ENCODE measurements around the gene ZBTB14.

The ZBTB14 gene

DNA sequence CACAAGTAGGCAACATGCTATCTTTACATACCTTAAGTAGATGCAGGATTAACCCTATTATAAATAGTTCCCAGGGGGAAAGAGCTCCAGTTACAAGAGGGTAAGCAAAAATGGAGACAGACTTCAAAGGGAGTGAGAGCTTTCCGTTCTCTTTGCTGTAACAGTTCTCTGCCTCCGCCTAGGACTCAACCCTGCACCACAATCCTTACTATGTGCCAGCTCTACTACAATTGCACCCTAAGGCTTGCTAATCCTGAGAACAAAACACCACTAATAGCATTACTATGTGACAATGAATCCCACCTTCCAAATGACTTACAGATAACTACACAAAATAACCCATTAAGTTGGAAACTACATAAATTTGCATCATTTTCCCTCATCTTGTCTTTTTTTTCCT lies 7.7 kb downstream of the ZBTB14 start:
- DNase-seq = no peak

DNA sequence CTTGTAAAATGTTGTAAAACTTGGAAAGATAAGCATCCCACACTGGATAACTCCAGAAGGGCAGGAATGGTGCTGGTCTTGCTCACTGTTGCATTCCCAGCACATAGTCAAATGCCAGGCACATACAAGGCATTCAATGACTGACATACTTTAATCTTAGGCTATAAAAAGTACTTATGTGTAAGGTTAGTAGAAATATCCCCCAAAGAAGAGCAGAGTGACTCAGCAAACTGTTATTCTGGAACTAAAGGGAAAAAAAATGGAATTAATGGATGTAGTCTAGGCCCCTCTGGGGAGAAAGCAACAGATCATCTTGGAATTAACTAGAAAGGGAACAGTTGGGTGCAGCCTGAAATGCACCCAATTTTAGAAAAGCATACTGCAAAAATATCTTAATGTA lies 9.0 kb downstream of the ZBTB14 start:
- no peak for DNase-seq

DNA sequence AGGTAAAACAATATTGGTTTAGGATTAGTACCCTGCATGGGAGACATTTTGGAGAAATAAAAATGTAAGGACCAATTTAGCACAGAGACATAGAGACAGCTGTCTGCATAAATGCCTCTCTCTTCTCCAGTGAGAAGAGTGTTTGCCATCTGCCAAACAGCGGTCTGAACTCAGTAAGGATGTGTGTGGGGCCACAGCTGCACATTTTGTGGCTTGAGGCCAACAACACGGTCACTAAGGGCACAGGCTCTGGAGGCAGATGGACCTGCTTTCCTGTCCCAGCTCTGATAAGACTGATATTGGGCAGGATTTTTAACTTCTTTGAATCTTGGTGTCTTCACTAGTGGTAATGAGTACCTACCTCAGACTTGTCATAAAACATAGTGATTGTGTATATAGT lies 10.2 kb downstream of the ZBTB14 start:
- DNase-seq = no peak

DNA sequence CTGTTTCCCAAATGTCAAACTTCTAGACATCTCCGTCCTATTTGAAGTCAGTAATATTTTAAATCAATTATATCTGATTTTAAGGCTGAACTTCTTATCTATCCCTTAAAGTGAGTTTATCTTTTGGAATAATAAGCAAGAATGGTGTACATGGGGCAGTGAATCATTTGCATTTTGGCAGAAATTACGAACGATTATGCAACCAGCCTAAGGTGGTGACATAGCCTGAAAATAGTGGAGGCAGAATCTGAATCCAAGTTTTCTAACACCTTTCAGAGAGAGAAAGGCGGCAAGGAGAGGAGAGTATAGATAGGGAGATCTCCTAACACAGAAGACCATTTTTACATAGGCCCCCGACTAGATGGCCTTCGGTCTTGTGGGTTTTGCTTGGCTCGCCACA lies 10.7 kb downstream of the ZBTB14 start:
- no peak for DNase-seq

DNA sequence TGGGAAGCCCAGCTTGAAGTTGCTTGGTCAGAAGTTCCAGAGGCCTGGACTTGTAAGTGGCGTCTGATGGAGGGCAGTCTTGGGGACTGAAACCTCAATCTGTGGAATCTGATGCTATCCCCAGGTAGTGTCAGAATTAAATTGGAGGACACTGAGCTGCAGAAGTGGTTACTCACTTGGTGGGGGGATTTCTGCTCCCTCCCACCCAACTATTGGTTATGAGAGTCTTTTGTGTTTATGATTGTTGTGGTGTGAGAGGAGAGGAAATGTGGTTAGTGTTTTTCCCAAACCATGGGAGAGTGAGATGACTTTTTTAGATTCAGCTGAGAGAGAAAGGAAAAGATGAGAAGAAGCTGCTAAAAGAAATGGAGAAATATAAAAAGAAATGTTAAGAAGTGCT lies 12.8 kb downstream of the ZBTB14 start:
- DNase-seq = no peak

DNA sequence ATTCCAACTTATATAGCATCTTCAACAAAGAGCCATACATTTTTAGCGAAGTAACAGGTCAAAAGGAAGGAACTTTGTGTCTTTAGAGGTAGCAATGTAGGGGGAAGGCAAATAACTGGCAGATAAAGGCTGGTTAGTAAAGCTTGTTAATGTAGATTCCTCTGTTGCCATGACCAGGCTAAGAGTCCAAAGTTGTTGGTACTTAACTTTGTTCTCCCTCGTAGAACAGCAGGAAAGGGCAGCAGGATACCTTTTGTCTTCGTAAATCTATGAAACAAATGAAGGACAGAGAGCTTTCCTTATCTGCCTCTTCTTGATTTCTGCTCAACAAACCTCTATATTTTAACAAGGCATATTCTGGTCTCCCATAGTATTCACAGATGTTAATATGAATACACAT lies 18.6 kb downstream of the ZBTB14 start:
- no peak for DNase-seq

DNA sequence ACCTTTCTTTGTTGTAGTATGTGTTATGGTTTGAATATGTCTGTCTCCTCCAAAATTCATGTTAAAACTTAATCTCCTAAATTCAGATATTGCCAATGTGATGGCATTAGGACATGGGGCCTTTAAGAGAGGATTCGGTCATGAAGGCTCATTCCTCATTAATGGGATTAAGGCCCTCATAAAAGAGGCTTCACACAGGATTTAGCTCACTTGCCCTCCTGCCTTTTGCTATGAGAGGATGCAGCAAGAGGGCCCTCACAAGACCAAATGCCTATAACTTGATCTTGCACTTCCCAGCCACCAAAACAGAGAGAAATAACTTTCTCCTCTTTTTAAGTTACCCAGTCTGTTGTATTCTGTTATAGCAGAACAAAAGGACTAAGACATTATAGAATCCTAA lies 19.7 kb downstream of the ZBTB14 start:
- DNase-seq = no peak

DNA sequence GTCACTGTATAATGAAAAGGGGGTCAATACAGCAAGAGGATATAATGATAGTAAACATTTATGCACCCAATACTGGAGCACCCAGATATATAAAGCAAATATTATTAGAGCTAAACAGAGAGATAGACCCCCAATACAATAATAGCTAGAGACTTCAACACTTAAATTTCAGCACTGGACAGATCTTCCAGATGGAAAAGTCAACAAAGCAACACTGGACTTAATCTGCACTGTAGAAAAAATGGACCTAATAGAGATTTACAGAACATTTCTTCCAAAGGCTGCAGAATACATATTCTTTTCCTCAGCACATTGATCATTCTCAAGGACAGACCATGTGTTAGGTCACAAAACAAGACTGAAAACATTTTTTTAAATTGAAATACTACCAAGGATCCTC lies 26.7 kb downstream of the ZBTB14 start:
- DNase-seq = no peak

DNA sequence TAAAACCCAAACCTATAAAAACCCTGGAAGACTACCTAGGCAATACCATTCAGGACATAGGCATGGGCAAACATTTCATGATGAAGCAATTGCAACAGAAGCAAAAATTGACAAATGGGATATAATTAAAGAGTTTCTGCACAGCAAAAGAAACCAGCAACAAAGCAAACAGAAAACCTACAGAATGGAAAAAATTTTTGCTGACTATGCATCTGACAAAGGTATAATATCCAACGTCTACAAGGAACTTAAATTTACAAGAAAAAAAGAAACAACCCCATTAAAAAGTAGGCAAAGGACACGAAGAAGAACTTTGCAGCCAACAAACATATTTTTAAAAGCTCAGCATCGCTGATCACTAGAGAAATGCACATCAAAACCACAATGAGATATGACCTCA lies 28.8 kb downstream of the ZBTB14 start:
- no peak for DNase-seq

DNA sequence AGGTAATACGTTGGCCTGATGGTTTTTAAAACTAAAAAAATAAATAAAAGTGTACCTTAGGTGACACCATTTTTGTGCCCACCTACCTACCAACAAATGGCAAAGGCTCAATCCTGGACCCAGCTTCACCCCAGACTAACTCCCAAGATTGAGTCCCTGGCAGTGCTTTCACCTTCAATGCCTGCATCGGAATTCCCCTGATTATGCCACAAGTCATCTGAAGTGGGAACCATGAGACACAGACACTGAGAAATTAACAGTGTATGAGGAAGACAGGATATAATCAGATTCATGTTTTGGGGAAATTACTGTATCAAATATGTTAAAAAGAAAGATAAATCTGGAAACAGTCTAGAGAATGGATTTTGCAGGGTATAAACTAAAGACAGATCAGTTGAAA lies 41.6 kb downstream of the ZBTB14 start:
- DNase-seq = no peak

DNA sequence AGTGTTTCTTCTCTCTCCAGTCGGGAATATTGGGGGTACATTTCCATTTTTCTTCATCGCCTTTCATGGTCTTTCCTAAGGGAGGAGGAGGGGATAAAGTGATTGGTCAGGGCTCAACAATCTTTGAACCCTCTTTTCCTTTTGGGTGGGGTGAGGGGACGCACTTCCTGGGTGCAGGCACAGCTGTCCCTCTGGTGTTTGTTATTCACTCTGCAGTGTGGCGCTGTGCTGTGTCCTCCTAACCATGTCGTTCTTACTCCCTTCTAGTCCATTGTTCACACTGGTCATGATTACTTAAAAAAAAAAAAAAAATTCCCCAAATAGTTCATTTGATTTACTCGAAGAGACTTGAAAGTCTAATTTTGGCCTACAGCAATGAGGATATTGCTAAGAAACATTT lies 44.4 kb downstream of the ZBTB14 start:
- no peak for DNase-seq

DNA sequence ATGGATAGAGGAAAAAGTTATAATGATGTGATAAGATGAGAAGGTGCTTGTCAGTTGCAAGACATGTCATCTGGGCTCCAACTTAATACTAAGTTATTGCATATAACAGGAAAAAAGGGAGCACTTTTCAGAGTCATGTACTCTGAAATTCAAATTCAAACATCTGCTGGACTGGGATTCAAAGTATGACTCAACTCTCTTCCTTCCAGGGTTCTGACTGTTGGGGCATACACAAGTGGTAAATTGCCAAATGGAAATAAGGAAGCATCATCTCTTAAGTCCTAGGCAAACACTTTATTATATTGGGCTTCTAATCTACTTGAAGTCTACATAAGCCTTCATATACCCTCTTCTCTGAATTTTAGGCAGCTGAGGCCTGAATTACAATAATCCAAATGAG lies 44.9 kb downstream of the ZBTB14 start:
- no peak for DNase-seq

DNA sequence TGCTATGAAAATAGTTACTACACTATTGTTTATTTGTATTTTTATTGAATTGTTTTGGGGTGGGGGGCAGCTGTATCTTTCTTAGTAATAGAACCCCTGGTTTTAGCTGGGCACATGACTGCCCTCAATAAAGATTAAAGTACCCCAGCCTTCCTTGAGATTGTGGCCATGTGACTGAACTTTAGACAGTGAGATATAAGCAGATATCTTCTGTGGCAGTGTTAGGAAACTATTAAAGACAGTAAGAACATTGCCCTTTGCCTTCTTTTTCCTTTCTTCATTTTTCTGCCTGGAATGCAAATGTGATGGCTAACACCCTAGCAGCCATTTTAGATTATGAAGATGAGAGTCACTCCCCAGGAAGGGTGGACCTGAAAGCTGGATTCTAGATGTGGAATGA lies 50.6 kb downstream of the ZBTB14 start:
- no peak for DNase-seq

DNA sequence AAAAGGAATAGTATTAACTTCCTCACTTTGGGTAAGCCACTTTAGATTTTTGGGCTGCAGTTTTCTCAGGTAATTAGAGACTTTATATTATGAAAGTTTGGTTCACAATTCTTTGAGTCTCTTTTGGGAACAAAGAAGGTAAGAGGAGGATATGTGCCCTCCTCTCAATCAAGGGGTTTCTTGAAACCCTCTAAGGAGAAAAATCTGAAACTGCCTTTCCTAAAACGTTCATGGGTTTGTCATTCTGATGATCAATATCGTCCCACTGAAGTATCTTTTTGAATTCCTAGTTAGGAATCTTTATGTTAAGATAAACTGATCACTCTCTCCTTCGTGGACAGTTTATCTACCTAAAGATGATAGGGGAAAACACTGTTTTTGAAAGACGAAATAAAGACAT lies 56.1 kb downstream of the ZBTB14 start:
- no peak for DNase-seq

Measured in stimulated activated CD4-positive, alpha-beta T cell treated with anti-CD3 and anti-CD28 coated beads, Interleukin-1b, Interleukin-23, amount 100 ng/mL, for 48 hours (primary cell).